Endodermal cell (in vitro differentiated cells): ENCODE measurements around the gene AFTPH. TPM values are rescaled to one million over a fixed set of nuclear protein-coding genes. Genes with fewer than 3 reads are reported as not detected.
A peak's percentile ranks its signal among the peaks of the same experiment; 100 is the strongest.

ENCODE experiments used
- DNase-seq: peaks from one replicate; pipeline ENCODE4 v3.0.0-alpha.2; 2017
- H3K27ac ChIP-seq: 2 replicates; pipeline ENCODE4 v1.5.1; 2013; ENCODE audit warnings: mild to moderate bottlenecking, low read depth, low read length, moderate library complexity
- H3K27me3 ChIP-seq: 2 replicates; pipeline ENCODE4 v1.6.1; 2013; ENCODE audit warnings: mild to moderate bottlenecking, low read length, moderate library complexity; ENCODE audit not compliant: insufficient read depth, control insufficient read depth, poor library complexity, severe bottlenecking
- H3K36me3 ChIP-seq: 2 replicates; pipeline ENCODE4 v1.7.0; 2013; ENCODE audit warnings: mild to moderate bottlenecking, low read length, moderate library complexity; ENCODE audit not compliant: control insufficient read depth, insufficient read depth
- H3K4me1 ChIP-seq: one replicate; pipeline ENCODE4 v1.7.0; 2013; ENCODE audit warnings: low read length; ENCODE audit not compliant: control insufficient read depth, insufficient read depth
- H3K4me3 ChIP-seq: 2 replicates; pipeline ENCODE4 v1.5.1; 2013; ENCODE audit warnings: mild to moderate bottlenecking, low read length, moderate library complexity
- H3K9ac ChIP-seq: 2 replicates; pipeline ENCODE4 v1.6.1; 2013; ENCODE audit warnings: mild to moderate bottlenecking, low read length, moderate library complexity; ENCODE audit not compliant: poor library complexity, severe bottlenecking; ENCODE audit errors: extremely low read depth
- H3K9me3 ChIP-seq: 2 replicates; pipeline ENCODE4 v1.6.1; 2013; ENCODE audit warnings: mild to moderate bottlenecking, low read length, moderate library complexity; ENCODE audit not compliant: control insufficient read depth
- H3K27ac Mint-ChIP-seq: 2 replicates; pipeline ENCODE4 v1.8.0; 2020; ENCODE audit warnings: mixed read lengths
- H3K27me3 Mint-ChIP-seq: 2 replicates; pipeline ENCODE4 v1.8.0; 2021; ENCODE audit warnings: mild to moderate bottlenecking, mixed read lengths; ENCODE audit not compliant: insufficient read depth
- H3K36me3 Mint-ChIP-seq: 2 replicates; pipeline ENCODE4 v1.8.0; 2020; ENCODE audit warnings: low read depth, mixed read lengths
- H3K4me1 Mint-ChIP-seq: 2 replicates; pipeline ENCODE4 v1.8.0; 2020; ENCODE audit warnings: mixed read lengths
- H3K4me3 Mint-ChIP-seq: 2 replicates; pipeline ENCODE4 v1.8.0; 2020; ENCODE audit warnings: mild to moderate bottlenecking, moderate library complexity, mixed read lengths
- H3K9me3 Mint-ChIP-seq: 2 replicates; pipeline ENCODE4 v1.8.0; 2020; ENCODE audit warnings: mild to moderate bottlenecking, mixed read lengths
- WGBS, 2 experiments: methylation state at CpG; one replicate each; pipeline versions ENCODE4 v1.1.5 to v1.1.7; 2013; ENCODE audit warnings: missing lambda C conversion rate in 2 of 2, mixed read lengths in 1 of 2; ENCODE audit not compliant: insufficient coverage in 1 of 2, insufficient read length in 1 of 2; 5-methylcytosine and 5-hydroxymethylcytosine counted together
- total RNA-seq, 2 donors: library from RNA; stranded (reverse); fragmentation: NEBNext Ultra II Directional in 1 of 2; extraction: Animal tissue kit (Norgen Biotek cat#: 25700) in 1 of 2; gene quantifications; 2 replicates in 1 of 2; 3 replicates in 1 of 2; pipeline ENCODE4 v1.2.1, GENCODE V29; 2021
- TF ChIP-seq, protein P1 (sequence below): fragments of 200-600 bp; sonication (generic); conservative IDR thresholded peaks from 2 replicates; pipeline ENCODE4 v1.5.0; 2021; ENCODE audit warnings: antibody characterized with exemption, mild to moderate bottlenecking

The AFTPH gene
- total RNA-seq, 2 donors from 2014 or later = 13.7 to 21.5 TPM

DNA sequence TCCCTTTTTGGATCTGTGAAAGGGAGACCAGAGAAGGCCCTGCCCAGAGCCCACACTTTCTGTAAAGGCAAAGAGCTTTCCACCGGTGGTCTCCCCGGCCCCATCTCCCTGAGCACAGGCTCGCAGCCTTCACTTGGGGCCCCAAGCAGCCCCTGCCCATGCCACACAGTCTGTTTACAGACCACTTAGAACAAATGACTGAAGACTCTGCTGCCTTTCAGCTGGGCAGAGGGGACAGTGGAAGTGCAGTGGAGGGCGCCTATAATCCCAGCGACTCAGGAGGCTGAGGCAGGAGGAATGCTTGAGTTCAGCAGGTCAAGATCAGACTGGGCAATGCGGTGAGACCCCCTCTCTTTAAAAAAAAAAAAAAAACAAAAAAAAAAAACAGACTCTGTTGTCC, 100.7 kb downstream of the AFTPH start:
- no peaks in the 10 kb centered on the region for H3K27me3 Mint-ChIP-seq
- H3K4me1 ChIP-seq = peaks cover 6% of the 10 kb centered on the region
- WGBS, 2 experiments = 78 to 93% methylated on average over 5 to 6 of the region's 6 CpGs
- TF ChIP-seq, protein P1, sequence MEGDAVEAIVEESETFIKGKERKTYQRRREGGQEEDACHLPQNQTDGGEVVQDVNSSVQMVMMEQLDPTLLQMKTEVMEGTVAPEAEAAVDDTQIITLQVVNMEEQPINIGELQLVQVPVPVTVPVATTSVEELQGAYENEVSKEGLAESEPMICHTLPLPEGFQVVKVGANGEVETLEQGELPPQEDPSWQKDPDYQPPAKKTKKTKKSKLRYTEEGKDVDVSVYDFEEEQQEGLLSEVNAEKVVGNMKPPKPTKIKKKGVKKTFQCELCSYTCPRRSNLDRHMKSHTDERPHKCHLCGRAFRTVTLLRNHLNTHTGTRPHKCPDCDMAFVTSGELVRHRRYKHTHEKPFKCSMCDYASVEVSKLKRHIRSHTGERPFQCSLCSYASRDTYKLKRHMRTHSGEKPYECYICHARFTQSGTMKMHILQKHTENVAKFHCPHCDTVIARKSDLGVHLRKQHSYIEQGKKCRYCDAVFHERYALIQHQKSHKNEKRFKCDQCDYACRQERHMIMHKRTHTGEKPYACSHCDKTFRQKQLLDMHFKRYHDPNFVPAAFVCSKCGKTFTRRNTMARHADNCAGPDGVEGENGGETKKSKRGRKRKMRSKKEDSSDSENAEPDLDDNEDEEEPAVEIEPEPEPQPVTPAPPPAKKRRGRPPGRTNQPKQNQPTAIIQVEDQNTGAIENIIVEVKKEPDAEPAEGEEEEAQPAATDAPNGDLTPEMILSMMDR = no peak
- H3K27ac Mint-ChIP-seq = no peak overlapping the region
- no peak overlapping the region for H3K4me3 ChIP-seq
- no peak overlapping the region for H3K4me3 Mint-ChIP-seq
- H3K27me3 ChIP-seq = no peaks in the 10 kb centered on the region
- peaks cover 19% of the 10 kb centered on the region for H3K4me1 Mint-ChIP-seq
- H3K36me3 Mint-ChIP-seq = no peaks in the 10 kb centered on the region
- DNase-seq = no peak
- H3K9ac ChIP-seq = no peak overlapping the region
- H3K9me3 ChIP-seq = no peaks in the 10 kb centered on the region
- no peaks in the 10 kb centered on the region for H3K36me3 ChIP-seq
- H3K9me3 Mint-ChIP-seq = no peaks in the 10 kb centered on the region
- no peak overlapping the region for H3K27ac ChIP-seq

DNA sequence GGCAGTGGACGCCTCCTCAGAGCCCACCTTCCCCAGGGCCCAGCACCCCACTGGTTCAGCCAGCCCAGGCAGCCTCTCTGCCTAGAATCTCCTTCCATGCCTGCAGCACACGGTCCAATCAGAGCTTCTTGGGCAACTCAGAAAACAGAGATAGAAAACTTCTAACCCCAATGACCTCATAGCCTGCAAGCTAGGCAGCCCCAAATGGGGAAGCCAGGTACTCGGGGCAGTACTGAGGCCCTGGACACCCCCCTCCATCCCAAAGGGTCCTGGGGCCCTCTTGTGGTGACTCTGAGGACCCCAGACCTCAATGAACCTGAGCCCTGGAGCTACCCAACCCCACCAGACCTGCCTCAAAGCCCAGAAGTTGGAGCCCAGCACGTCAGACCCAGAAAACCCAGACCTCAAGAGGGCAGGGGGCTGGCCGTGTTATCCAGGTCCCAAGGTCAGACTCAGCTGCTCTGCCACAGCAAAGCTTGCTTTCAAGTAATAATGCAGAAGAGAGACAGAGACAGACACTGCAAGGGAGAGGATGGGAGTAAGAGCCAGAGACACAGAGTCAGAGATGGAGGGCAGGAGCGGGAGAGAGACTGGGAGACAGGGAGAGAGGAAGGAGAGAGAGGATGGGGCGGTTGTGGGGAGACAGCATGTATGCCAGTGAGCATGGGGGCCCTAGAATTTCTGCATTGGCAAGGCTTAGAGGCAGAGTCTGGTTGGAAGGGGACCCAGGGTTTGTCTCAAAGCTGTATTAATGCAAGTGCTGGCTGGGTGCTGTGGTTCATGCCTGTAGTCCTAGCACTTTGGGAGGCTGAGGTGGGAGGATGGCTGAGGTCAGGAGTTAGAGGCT, 101.4 kb downstream of the AFTPH start:
- Histone ChIP-seq H3K4me1 (peaks cover 6% of the 10 kb centered on the region), H3K9ac (no peak overlapping the region), H3K27me3 (no peaks in the 10 kb centered on the region), H3K4me3 (no peak overlapping the region), H3K36me3 (no peaks in the 10 kb centered on the region), H3K9me3 (no peaks in the 10 kb centered on the region), H3K27ac (no peak overlapping the region)
- TF ChIP-seq, protein P1 = peak; percentile 64
- Mint-ChIP-seq H3K27ac (peak overlapping the region; percentile 64), H3K27me3 (no peaks in the 10 kb centered on the region), H3K9me3 (no peaks in the 10 kb centered on the region), H3K4me3 (no peak overlapping the region), H3K4me1 (peaks cover 23% of the 10 kb centered on the region), H3K36me3 (no peaks in the 10 kb centered on the region)
- WGBS, 2 experiments = 87 to 96% methylated on average over 2 to 7 of the region's 7 CpGs
- peak; percentile 78 for DNase-seq

- H3K27ac ChIP-seq = no peak overlapping the region
- Mint-ChIP-seq H3K27me3 (no peaks in the 10 kb centered on the region), H3K4me1 (peaks cover 30% of the 10 kb centered on the region), H3K36me3 (peaks cover 6% of the 10 kb centered on the region), H3K9me3 (no peaks in the 10 kb centered on the region), H3K4me3 (no peak overlapping the region), H3K27ac (no peak overlapping the region)
- 94 to 100% methylated on average over 3 to 9 of the region's 10 CpGs for WGBS, 2 experiments
- H3K9ac ChIP-seq = no peak overlapping the region
- no peak overlapping the region for H3K4me3 ChIP-seq
- no peak for DNase-seq
- TF ChIP-seq, protein P1 = no peak
- H3K9me3 ChIP-seq = no peaks in the 10 kb centered on the region
- no peaks in the 10 kb centered on the region for H3K27me3 ChIP-seq
- peaks cover 6% of the 10 kb centered on the region for H3K4me1 ChIP-seq
- peaks cover 6% of the 10 kb centered on the region for H3K36me3 ChIP-seq
These were observed 102.2 kb downstream of the AFTPH start for GRCh38 chr2:64626146-64626809.
